GM12873 (cell line): ENCODE data around the gene NOX1.

Experiments
- TF ChIP-seq, protein P1 (sequence below): IDR thresholded peaks from 2 replicates; pipeline ENCODE4 v1.5.1; 2012; ENCODE audit warnings: low read depth, mild to moderate bottlenecking, moderate library complexity, low read length, control low read depth; ENCODE audit not compliant: insufficient read depth; ENCODE audit errors: missing control alignments

Gene NOX1

DNA sequence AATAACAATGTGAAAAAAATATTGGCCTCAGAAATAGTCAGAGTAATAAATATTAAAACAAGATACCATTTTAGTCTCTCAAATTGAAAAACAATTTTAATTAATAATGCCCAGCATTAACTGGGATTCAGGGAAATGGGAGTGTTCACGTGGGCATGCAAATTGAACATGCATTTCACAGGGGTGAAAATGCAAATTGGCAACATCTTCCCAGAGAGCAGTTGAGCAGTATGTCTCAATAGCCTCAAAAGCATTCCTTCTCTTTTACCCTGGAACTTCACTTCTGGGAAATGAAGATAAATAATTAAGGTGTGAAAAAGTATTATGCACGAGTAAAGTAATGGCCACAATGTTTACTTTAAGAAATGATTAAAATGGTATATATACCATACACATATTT lies 21.3 kb downstream of the NOX1 start:
- TF ChIP-seq, protein P1, sequence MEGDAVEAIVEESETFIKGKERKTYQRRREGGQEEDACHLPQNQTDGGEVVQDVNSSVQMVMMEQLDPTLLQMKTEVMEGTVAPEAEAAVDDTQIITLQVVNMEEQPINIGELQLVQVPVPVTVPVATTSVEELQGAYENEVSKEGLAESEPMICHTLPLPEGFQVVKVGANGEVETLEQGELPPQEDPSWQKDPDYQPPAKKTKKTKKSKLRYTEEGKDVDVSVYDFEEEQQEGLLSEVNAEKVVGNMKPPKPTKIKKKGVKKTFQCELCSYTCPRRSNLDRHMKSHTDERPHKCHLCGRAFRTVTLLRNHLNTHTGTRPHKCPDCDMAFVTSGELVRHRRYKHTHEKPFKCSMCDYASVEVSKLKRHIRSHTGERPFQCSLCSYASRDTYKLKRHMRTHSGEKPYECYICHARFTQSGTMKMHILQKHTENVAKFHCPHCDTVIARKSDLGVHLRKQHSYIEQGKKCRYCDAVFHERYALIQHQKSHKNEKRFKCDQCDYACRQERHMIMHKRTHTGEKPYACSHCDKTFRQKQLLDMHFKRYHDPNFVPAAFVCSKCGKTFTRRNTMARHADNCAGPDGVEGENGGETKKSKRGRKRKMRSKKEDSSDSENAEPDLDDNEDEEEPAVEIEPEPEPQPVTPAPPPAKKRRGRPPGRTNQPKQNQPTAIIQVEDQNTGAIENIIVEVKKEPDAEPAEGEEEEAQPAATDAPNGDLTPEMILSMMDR: no peak

DNA sequence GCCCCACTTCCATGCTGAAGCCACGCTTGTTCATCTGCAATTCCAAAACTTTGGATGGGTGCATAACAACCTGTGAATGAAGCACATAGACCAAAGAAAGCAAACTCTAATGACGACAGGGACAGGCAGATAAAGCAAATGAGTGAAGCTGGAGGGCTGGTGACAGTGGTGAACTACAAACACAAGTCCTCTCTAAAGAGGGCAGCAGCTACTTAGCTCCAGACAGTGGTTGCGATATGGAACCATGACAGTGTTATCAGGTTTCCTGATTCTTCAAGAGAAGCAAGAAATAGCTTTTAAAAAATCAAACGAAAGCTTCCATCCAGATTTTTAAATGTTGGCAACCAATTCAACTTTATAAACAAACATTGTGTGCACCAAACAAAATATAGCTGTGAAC lies 23.8 kb downstream of the NOX1 start:
- TF ChIP-seq, protein P1: no peak

DNA sequence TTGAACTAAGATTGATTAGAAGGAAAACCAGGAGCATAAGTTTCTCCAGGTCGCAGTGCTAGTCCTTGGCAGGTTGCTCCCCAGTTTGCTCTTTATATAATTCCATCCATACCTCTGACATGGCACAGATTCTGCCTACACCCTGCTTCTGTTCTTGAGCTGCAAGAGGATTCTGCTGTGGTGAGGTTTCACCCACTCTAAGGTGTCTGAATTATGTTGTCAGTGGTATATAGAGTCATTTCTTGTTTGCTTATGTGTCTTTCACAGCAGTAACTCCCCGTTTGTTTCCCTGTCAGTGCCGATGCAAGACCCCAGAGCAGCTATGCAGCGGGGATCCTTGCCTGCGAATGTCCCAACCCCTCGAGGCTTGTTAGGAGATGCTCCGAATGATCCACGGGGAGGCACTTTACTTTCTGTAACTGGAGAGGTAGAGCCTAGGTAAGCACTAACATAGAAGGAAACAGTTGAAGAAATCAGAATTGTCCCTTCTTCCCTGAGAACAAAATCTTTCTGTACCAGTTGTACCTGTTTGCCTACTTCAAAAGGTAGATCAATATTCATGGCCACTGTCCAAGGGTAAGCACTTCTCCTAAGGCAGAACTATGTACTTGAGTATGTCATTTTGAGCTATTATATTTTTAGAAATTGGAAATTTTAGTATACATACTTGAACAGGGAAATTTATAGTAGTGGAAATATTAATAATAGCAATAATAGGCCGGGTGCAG lies 42.8 kb downstream of the NOX1 start:
- TF ChIP-seq, protein P1: no peak

DNA sequence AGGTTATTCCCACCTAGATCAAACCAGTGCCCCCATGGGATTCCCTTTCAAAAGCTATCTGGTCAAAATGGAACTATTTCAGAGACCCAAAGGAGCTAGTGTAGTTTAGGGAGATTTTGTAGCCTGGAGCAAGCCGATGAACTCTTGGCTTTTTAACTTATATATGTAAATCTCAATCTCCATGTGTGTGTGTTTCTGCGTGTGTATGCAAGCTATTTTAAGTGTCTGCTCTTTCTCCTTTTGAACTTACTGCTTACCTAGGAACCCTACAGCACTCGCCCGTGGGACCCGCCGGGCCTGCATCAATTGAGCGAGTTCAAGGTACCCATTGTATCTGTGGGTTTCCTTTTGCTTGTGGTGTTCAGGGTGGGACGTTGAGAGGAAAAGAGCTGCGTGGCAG lies 43.6 kb downstream of the NOX1 start:
- TF ChIP-seq, protein P1: no peak

DNA sequence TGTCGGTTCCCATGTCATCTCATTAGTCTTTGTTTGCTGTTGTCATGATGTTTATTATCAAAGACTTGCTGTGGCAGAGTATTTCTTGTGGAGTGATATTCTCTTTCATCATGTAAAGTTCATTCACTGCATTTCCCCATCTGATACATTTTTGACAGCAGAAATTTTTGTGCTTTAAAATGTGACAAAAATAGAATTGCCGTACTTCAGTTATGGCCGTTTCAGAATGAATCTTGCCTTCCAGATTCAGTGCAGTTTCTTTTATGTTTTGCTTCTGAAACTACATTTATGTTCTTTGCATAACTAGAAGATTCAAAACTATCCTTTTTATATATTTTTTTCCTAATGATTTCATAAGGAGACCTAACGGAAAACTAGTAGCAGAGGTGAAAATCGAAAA lies 44.0 kb downstream of the NOX1 start:
- TF ChIP-seq, protein P1: no peak

DNA sequence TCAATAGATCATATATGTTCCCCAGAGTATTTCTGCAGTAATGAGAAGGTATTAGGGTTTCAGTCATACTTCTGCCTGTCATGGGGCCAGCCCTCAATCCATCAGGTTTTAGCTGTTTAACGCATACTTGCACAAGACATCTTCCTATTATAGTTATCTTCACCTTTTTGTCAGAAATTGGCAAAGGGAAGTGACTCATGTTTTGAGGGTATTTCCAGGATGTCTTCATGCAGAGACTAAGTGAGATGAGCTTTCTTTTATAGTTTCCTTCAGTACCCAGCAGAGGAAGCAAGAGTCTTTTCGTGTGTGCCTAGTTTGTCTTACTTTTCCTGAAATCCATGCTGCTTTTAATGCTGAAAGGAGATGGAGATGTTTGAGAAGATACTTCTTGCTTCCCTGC lies 44.4 kb downstream of the NOX1 start:
- TF ChIP-seq, protein P1: no peak

DNA sequence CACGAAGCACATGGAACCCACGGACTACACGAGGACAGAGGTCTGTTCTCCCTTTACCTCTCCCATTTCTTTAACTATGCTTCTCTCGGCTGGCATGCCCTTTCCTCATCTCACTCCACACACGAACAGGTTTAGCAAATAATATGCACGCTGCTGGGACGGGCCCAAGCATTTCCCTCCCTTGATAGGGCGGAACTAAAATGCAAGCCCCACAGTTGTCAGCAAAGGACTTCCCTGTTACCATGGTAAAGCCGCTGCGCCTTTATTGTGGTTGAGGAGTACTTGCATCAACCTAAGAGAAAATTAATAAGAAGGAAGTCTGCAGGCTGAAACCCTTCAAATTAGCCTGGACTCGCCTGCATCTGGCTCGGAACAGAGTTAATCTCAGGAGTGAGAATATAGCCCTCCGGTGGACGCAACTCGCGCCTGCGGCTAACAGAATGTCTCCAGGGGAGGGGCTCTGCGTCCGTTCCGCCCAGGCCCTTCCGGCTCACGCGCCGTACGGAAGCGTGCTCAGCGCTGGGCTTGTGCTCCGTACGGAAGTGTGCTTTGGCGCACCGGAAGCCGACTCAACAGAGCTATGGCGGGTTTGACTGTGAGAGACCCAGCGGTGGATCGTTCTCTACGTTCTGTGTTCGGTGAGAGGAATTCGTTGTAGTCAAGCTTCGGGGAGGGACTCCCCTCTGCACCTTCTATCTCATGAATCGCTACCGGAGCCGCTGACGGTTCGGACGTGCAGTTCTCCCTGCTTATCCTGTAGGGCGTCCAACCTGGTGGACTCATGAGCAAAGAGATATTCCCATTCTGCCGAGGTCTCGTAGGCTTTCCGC lies 54.1 kb downstream of the NOX1 start, which contains the start of gene CSTF2:
Gene CSTF2 (plus strand): TSS at position 555 of the 830 bp plus-strand sequence. CDS start 26 bp downstream, at position 581.
- TF ChIP-seq, protein P1: no peak
